GM13976 (cell line): ENCODE data around the gene IGF2.

Experiments used
- DNase-seq: peaks from one replicate; pipeline ENCODE4 v3.0.0; 2012; ENCODE audit warnings: low spot score
- CTCF ChIP-seq: IDR thresholded peaks from 2 replicates; pipeline ENCODE4 v1.5.1; 2012; ENCODE audit warnings: borderline replicate concordance, mild to moderate bottlenecking; ENCODE audit not compliant: insufficient read depth; ENCODE audit errors: extremely low read depth, missing control alignments, control extremely low read depth
- in situ Hi-C: fragments of 300-500 bp; cut with MboI; formaldehyde crosslinking; loops from one replicate; pipeline ENCODE4 v1.12.0; 2022; ENCODE audit warnings: low sequenced_read_pairs, mixed read lengths, inconsistent platforms; ENCODE audit not compliant: unreplicated experiment

The IGF2 gene

GRCh38 chr11:2088284-2088683, 50.9 kb downstream of the IGF2 start:
- in situ Hi-C loops = no loop called here
- no peak for TF ChIP-seq CTCF

GRCh38 chr11:2086239-2087040, 52.7 kb downstream of the IGF2 start:
- no peak for TF ChIP-seq CTCF
- no peak for DNase-seq
- in situ Hi-C loops = no loop called here

More at GRCh38 chr11:2088284-2088683, 50.9 kb downstream of the IGF2 start:
- DNase-seq = no peak

GRCh38 chr11:2085251-2086066, 53.7 kb downstream of the IGF2 start:
- no peak for DNase-seq
- no peak for TF ChIP-seq CTCF
- in situ Hi-C loops = no loop called here

GRCh38 chr11:2084721-2085120, 54.5 kb downstream of the IGF2 start:
- in situ Hi-C loops = no loop called here
- no peak for TF ChIP-seq CTCF
- DNase-seq = no peak
